WTC11 (cell line): Measurements from ENCODE around the gene TAS1R1.

Experiments used
- ATF2 ChIP-seq: sonication (generic); formaldehyde crosslinking; IDR thresholded peaks from 2 replicates; pipeline ENCODE4 v1.8.1; 2022; ENCODE audit warnings: low read depth, missing genetic modification reagents, borderline replicate concordance
- CTCF ChIP-seq: fragments of 200-600 bp; IDR thresholded peaks from 2 replicates; pipeline ENCODE4 v1.8.0; 2022; ENCODE audit warnings: antibody characterized with exemption
- ELF4 ChIP-seq: sonication (generic); formaldehyde crosslinking; IDR thresholded peaks from 2 replicates; pipeline ENCODE4 v1.8.1; 2022; ENCODE audit warnings: low read depth, mild to moderate bottlenecking, moderate library complexity, missing genetic modification reagents
- TCF7 ChIP-seq: sonication (generic); formaldehyde crosslinking; IDR thresholded peaks from 2 replicates; pipeline ENCODE4 v1.8.0; 2022; ENCODE audit warnings: mild to moderate bottlenecking, low read depth, missing genetic modification reagents, moderate library complexity

- TF ChIP-seq TCF7: no peak
- TF ChIP-seq CTCF: no peak
- TF ChIP-seq ELF4 (CRISPR knock-in tag): no peak
- TF ChIP-seq ATF2 (CRISPR knock-in tag): no peak
Observed at GRCh38 chr1:6623269-6623965, 68.3 kb downstream of the TAS1R1 start.
